GM19238 (cell line): ENCODE measurements around the gene MYL6B.

Source experiments
- DNase-seq: peaks from one replicate; pipeline ENCODE4 v3.0.0; 2011; ENCODE audit warnings: low spot score; ENCODE audit not compliant: insufficient read length

The MYL6B gene

GRCh38 chr12:56122637-56123036, 29.8 kb upstream of the MYL6B start:
- no peak for DNase-seq

GRCh38 chr12:56124133-56124532, 28.3 kb upstream of the MYL6B start:
- no peak for DNase-seq

- no peak for DNase-seq
Measured at GRCh38 chr12:56126732-56127239, 25.6 kb upstream of the MYL6B start.

- DNase-seq, result no peak
Measured at GRCh38 chr12:56127485-56127887, 24.9 kb upstream of the MYL6B start.

GRCh38 chr12:56127888-56128669, 24.3 kb upstream of the MYL6B start, which contains the start of gene ESYT1:
Gene ESYT1, plus strand, starts transcription at chr12:56128267. Its CDS starts 53 bp downstream, at chr12:56128320.
- peak; percentile 90 for DNase-seq

- no peak for DNase-seq
Measured at GRCh38 chr12:56128670-56129205, 23.6 kb upstream of the MYL6B start.

- DNase-seq, result peak; percentile 44
Measured at GRCh38 chr12:56129206-56129941, 23.0 kb upstream of the MYL6B start.

GRCh38 chr12:56129942-56130495, 22.4 kb upstream of the MYL6B start:
- no peak for DNase-seq

GRCh38 chr12:56130876-56131275, 21.5 kb upstream of the MYL6B start:
- DNase-seq, result no peak

- DNase-seq, result no peak
Measured at GRCh38 chr12:56134897-56135296, 17.5 kb upstream of the MYL6B start.

GRCh38 chr12:56137853-56138571, 14.4 kb upstream of the MYL6B start:
- DNase-seq, result no peak

- DNase-seq, result no peak
Measured at GRCh38 chr12:56141946-56142784, 10.2 kb upstream of the MYL6B start.

GRCh38 chr12:56143217-56143616, 9.2 kb upstream of the MYL6B start:
- no peak for DNase-seq

- DNase-seq, result no peak
Measured at GRCh38 chr12:56143870-56144269, 8.5 kb upstream of the MYL6B start.

- DNase-seq, result no peak
Measured at GRCh38 chr12:56145217-56145616, 7.2 kb upstream of the MYL6B start.

- DNase-seq, result no peak
Measured at GRCh38 chr12:56146492-56147460, 5.6 kb upstream of the MYL6B start.

GRCh38 chr12:56150563-56150962, 1.8 kb upstream of the MYL6B start:
- no peak for DNase-seq

GRCh38 chr12:56151672-56152131, 685 bp upstream of the MYL6B start:
- no peak for DNase-seq
